ENCODE measurements around the gene NRK. TPM values are rescaled to one million over a fixed set of nuclear protein-coding genes. Genes with fewer than 3 reads are reported as not detected.

The NRK gene
- total and polyA plus RNA-seq, 9 donors: 6.5 to 109 (median 30.1) TPM

DNA sequence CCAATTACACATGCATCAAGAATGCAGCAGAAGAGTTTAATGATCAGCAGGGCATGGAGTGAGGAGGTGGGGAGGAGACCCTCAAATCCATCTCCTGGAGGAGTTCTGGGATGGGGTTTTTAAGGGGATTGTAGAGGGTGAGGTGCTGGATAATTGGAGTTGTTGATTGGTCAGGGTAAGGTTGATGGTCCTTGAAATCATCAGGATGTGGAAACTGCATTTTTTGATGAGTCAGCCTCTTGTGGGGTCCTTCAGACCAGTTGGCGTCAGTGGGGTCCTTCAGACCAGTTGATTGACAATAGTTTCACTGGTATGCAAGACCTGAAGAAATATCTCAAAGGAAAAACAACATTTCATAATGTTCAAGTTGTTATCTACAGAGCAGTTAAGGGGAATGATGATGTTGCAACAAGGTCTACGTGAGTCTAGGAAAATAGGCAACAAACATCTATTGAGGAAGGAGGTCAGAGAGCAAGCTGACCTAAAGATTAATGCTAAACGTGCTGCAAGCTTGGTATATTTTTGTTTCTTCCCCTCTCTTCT, 88.3 kb downstream of the NRK start:
- intact Hi-C loops (cut with DNase I): no loop called here
- Histone ChIP-seq H3K27ac (no peak overlapping the region), H3K36me3 (no peaks in the 10 kb centered on the region), H3K4me1 (ENCODE audit: insufficient read depth) (no peaks in the 10 kb centered on the region), H3K9me3 (no peaks in the 10 kb centered on the region), H3K27me3 (no peaks in the 10 kb centered on the region), H3K4me3 (no peak overlapping the region)
- WGBS, 3 donors: 43 to 49% (median 45%) methylated on average over 3 of the region's 3 CpGs
- DNase-seq: no peak
- TF ChIP-seq EP300 (IDR thresholded peaks at IDR 0.05): no peak
- TF ChIP-seq, protein P1, sequence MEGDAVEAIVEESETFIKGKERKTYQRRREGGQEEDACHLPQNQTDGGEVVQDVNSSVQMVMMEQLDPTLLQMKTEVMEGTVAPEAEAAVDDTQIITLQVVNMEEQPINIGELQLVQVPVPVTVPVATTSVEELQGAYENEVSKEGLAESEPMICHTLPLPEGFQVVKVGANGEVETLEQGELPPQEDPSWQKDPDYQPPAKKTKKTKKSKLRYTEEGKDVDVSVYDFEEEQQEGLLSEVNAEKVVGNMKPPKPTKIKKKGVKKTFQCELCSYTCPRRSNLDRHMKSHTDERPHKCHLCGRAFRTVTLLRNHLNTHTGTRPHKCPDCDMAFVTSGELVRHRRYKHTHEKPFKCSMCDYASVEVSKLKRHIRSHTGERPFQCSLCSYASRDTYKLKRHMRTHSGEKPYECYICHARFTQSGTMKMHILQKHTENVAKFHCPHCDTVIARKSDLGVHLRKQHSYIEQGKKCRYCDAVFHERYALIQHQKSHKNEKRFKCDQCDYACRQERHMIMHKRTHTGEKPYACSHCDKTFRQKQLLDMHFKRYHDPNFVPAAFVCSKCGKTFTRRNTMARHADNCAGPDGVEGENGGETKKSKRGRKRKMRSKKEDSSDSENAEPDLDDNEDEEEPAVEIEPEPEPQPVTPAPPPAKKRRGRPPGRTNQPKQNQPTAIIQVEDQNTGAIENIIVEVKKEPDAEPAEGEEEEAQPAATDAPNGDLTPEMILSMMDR (IDR thresholded peaks at IDR 0.05): no peak
- no peak for TF ChIP-seq POLR2A (IDR thresholded peaks at IDR 0.05)

DNA sequence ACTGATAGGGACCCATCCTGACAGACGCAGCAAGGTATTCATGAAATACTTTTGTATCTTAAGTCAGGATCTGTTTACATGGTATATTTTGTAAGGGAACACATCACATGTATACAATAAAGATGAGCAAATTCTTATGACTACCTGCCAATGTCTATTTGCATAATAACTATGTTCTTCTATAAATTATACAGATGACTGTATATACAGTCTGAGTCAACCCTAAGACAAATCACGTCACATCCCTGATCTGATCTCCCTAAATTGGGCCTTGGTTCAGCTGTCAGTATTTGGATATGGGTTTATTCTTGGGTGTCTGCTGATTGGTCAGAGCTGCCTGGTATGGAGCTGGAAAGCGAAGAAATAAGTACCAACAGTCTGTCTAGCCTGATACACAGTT, 122.9 kb downstream of the NRK start:
- WGBS, 3 donors: 68 to 81% (median 77%) methylated on average over 3 of the region's 3 CpGs
- Histone ChIP-seq H3K9me3 (no peaks in the 10 kb centered on the region), H3K27ac (no peak overlapping the region), H3K4me1 (ENCODE audit: insufficient read depth) (no peaks in the 10 kb centered on the region), H3K4me3 (no peak overlapping the region), H3K36me3 (no peaks in the 10 kb centered on the region), H3K27me3 (no peaks in the 10 kb centered on the region)
- intact Hi-C loops (cut with DNase I): no loop called here
- TF ChIP-seq EP300 (IDR thresholded peaks at IDR 0.05) (no peak), POLR2A (IDR thresholded peaks at IDR 0.05) (no peak)
- TF ChIP-seq, protein P1 (IDR thresholded peaks at IDR 0.05): no peak
- DNase-seq: no peak

DNA sequence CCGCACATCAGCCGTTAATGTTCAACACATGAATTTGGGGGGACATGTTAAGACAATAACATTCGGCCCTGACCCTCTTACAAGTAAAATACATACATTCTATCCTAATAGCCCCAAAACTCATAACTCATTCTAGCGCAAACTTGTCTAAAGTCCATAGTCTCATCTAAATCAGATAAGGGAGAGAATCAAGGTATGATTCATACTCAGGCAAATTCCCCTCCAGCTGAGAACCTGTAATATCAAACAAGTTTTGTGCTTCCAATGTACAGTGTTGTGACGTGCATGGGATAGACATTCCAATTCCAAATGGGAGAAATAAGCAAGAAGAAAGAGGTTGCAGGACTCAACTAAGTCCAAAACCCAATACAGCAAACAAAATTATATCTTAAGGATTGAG, 147.1 kb downstream of the NRK start:
- Histone ChIP-seq H3K4me1 (ENCODE audit: insufficient read depth) (no peaks in the 10 kb centered on the region), H3K36me3 (no peaks in the 10 kb centered on the region), H3K27ac (no peak overlapping the region), H3K4me3 (no peak overlapping the region), H3K9me3 (no peaks in the 10 kb centered on the region), H3K27me3 (no peaks in the 10 kb centered on the region)
- intact Hi-C loops (cut with DNase I): no loop called here
- WGBS, 3 donors: 81 to 87% (median 85%) methylated on average over 5 of the region's 5 CpGs
- no peak for DNase-seq
- TF ChIP-seq, protein P1 (IDR thresholded peaks at IDR 0.05): no peak
- TF ChIP-seq EP300 (IDR thresholded peaks at IDR 0.05): no peak
- TF ChIP-seq POLR2A (IDR thresholded peaks at IDR 0.05): no peak

DNA sequence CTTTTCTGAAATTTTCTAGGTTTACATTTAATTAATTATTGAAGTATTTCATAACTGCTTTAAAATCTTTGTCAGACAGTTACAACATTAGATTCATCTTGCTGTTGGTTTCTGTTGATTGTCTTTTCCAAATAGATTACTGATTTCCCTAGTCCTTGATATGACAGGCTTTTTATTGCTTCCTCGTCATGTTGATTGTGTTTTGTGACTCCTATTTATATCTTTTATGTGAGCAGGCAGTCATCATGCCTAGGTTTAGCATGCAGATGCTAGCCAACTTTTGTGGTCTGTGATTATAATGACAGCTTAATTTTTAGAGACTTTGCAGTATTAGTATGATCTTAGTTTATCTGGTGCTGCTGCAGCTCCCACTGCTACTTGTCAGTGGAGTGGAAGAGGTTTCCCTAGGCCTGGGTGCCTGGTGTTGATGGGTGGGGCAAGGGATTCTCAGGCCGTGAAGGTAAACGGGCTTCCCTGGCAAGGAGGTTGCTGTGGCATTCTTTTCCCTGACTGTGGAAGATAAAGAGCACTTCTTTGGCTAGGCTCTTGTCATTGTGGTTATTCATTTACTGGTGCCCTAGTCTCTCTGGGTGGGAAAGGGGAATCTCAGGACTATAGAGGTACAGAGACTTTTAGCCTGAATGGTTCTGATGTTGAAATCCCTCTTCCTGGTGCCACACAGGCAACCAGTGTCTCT, 150.5 kb downstream of the NRK start:
- no peaks in the 10 kb centered on the region for H3K27me3 ChIP-seq
- no peaks in the 10 kb centered on the region for H3K9me3 ChIP-seq
- no peak for DNase-seq
- 44 to 50% (median 48%) methylated on average over 3 of the region's 3 CpGs for WGBS, 3 donors
- H3K27ac ChIP-seq: no peak overlapping the region
- intact Hi-C loops (cut with DNase I): loop anchor here in 1 of 4 donors (10.0 kb wide), 1 partner anchor 422 kb away; no protein-coding TSS in a partner anchor
- H3K4me1 ChIP-seq (ENCODE audit: insufficient read depth): no peaks in the 10 kb centered on the region
- no peaks in the 10 kb centered on the region for H3K36me3 ChIP-seq
- H3K4me3 ChIP-seq: no peak overlapping the region
- TF ChIP-seq, protein P1 (IDR thresholded peaks at IDR 0.05): no peak
- TF ChIP-seq EP300 (IDR thresholded peaks at IDR 0.05) (no peak), POLR2A (IDR thresholded peaks at IDR 0.05) (no peak)

All from ovary (tissue), 9 donors.